GM15510 (cell line): Measurements from ENCODE around the gene MMP24.

Experiments used
- POLR2A ChIP-seq: IDR thresholded peaks from 3 replicates; pipeline ENCODE4 v1.6.1; 2011; ENCODE audit warnings: borderline replicate concordance; ENCODE audit not compliant: insufficient read length; ENCODE audit errors: extremely low read depth

The MMP24 gene

GRCh38 chr20:35216541-35216940 is 9.9 kb upstream of the MMP24 start:
- TF ChIP-seq POLR2A, result no peak

- TF ChIP-seq POLR2A, result no peak
These were observed 2.5 kb upstream of the MMP24 start for GRCh38 chr20:35223941-35224340.

- no peak for TF ChIP-seq POLR2A
These were observed 2.0 kb upstream of the MMP24 start for GRCh38 chr20:35224536-35224935.

GRCh38 chr20:35225319-35226125 is 968 bp upstream of the MMP24 start:
- no peak for TF ChIP-seq POLR2A

- no peak for TF ChIP-seq POLR2A
These were observed 593 bp downstream of the MMP24 start for GRCh38 chr20:35226884-35227681.

- TF ChIP-seq POLR2A, result no peak
These were observed 6.1 kb downstream of the MMP24 start for GRCh38 chr20:35232575-35232974.

GRCh38 chr20:35235881-35236280 is 9.4 kb downstream of the MMP24 start:
- TF ChIP-seq POLR2A, result no peak

- no peak for TF ChIP-seq POLR2A
These were observed 11.0 kb downstream of the MMP24 start for GRCh38 chr20:35237486-35237885.

- TF ChIP-seq POLR2A, result no peak
These were observed 11.7 kb downstream of the MMP24 start for GRCh38 chr20:35238170-35238569.

GRCh38 chr20:35238735-35239134 is 12.2 kb downstream of the MMP24 start:
- no peak for TF ChIP-seq POLR2A

- no peak for TF ChIP-seq POLR2A
These were observed 13.8 kb downstream of the MMP24 start for GRCh38 chr20:35240083-35240810.

GRCh38 chr20:35240811-35241293 is 14.4 kb downstream of the MMP24 start:
- no peak for TF ChIP-seq POLR2A

GRCh38 chr20:35243317-35243716 is 16.8 kb downstream of the MMP24 start:
- no peak for TF ChIP-seq POLR2A

- no peak for TF ChIP-seq POLR2A
These were observed 17.5 kb downstream of the MMP24 start for GRCh38 chr20:35243986-35244385.

- TF ChIP-seq POLR2A, result no peak
These were observed 20.2 kb downstream of the MMP24 start for GRCh38 chr20:35246723-35247122.

- no peak for TF ChIP-seq POLR2A
These were observed 22.4 kb downstream of the MMP24 start for GRCh38 chr20:35248641-35249475.
